HG03175 (cell line): Measurements from ENCODE around the gene BDP1.
"Not testable (repeated sequence)": the region's sequence is repeated elsewhere in the genome, so short reads cannot be mapped to it uniquely, and the experiment has no call there.

Experiments
- ATAC-seq: cut with Tn5 transposase; IDR thresholded peaks from one replicate; pipeline ENCODE4 v1.9.1; 2021; ENCODE audit warnings: mild to moderate bottlenecking, moderate library complexity; ENCODE audit not compliant: unreplicated experiment

Gene BDP1

DNA sequence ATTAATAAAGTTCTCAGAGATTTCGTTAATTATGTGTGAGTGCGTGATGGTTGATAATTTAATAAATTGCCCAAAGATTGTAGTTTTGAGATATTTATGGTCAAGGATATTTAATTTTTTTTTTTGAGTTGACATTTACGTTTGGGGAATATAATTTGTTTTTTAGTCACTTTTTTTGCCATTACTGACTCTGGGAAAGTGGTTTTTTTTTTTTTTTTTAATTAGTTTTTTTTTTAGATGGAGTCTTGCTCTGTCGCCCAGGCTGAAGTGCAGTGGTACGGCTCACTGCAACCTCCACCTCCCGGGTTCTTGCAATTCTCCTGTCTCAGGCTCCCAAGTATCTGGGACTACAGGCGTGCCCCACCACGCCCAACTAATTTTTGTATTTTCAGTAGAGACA, 1.7 kb downstream of the BDP1 start:
- no peak for ATAC-seq

- ATAC-seq, result no peak
Measured at GRCh38 chr5:71460693-71461092, 5.2 kb downstream of the BDP1 start.

DNA sequence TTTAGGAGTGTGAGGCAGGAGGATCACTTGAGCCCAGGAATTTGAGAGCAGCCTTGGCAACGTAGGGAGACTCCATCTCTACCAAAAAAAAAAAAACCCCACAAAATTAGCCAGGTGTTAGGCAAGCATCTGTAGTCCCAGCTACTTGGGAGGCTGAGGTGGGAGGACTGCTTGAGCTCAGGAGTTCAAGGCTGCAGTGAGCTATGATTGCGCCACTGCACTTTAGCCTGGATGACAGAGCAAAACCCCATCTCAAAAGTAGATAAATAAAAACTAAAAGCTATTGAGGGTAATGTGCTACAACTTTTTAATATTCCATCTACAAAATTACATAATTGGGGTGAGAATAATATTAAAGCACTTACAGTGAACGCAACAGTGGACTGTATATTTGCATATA, 5.9 kb downstream of the BDP1 start:
- no peak for ATAC-seq

- ATAC-seq, result no peak
Measured at GRCh38 chr5:71471193-71471592, 15.7 kb downstream of the BDP1 start.

GRCh38 chr5:71475788-71476384, 20.4 kb downstream of the BDP1 start:
- no peak for ATAC-seq

DNA sequence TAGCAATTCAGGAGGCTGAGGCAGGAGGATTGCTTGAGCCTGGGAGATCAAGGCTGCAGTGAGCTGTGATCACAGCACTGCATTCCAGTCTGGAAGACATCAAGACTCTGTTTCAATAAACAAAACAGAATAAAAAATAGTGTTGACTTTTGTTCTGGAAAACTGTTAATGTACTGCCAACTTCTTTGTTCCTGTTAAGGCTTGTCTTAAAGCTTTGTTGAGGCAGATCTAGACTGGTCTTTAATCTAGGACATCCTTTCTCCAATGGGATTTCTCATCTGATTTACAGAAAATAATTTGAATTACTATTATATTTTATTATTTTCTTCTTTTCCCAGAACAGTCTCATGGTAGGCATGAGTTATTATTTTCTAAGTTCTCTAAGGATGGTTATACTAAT, 26.0 kb downstream of the BDP1 start:
- no peak for ATAC-seq

- ATAC-seq, result no peak
Measured at GRCh38 chr5:71482132-71482531, 26.7 kb downstream of the BDP1 start.

GRCh38 chr5:71483355-71483754, 27.9 kb downstream of the BDP1 start:
- ATAC-seq, result no peak

DNA sequence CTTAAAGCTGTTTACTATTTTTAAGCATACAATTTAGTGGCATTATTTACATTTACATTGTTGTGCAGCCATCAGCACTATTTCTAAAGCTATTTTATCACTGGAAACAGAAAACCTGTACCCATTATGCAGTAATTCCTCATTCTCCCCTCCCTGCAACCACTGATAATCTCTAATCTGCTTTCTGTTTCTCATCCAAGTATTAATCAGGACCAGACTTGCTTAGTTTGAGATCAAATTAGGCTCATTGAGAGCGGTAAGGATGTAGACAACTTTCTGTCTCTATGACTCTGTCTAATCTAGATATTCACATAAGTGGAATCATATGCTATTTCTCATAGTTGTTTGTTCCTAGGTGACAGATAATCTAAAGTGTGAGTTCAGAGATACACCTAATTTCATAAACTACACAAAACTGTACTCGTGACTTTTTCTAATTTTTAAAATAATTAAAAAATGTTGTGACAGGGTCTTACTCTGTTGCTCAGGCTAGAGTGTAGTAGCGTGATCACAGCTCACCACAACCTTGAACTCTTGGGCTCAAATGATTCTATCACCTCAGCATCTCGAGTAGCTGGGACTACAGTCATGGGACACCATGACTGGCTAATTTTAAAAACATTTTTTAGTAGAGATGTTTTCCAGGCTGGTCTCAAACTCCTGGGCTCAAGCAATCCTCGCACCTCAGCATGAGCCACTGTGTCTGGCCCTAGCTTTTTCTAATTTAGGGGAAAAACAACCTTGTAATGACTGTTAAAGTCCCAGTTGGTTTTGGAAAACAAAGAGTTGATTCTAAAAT, 37.6 kb downstream of the BDP1 start:
- ATAC-seq, result no peak

GRCh38 chr5:71494202-71494601, 38.8 kb downstream of the BDP1 start:
- not testable (repeated sequence) for ATAC-seq

- not testable (repeated sequence) for ATAC-seq
Measured at GRCh38 chr5:71498756-71499155, 43.3 kb downstream of the BDP1 start.

DNA sequence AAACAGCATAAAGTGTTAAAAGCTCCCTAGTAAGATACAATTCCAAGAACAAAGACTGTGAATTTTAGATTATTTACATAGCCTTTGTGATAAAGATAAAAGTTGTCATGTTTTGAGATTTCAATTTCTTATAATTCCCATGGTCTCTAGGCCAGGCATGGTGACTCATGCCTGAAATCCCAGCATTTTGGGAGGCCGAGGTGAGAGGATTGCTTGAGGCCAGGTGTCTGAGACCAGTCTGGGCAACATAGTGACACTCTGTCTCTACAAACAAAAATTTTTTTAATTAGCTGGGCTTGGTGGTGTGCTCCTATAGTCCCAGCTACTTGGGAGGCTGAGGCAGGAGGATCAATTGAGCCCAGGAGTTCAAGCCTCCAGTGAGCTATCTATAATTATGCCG, 48.1 kb downstream of the BDP1 start:
- ATAC-seq, result no peak

DNA sequence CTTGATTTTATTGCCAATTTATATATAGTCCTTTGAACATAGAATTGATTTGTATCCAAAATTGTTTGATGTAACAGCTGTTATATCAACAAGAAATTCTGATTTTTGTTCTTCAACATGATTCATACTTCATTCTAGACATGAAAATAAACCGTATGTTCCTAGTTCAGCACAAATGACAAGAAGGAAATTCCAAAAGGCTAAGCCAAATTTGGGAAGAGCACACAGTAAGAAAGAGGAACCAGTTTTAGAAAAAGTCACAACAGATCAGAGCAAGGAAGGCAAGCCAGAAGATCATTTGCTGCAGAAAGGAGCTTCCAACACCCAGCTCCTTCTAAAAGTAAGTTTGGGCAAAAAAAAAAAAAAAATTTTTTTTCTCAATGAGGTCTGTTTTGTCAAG, 66.7 kb downstream of the BDP1 start:
- no peak for ATAC-seq

- not testable (repeated sequence) for ATAC-seq
Measured at GRCh38 chr5:71525611-71526010, 70.2 kb downstream of the BDP1 start.

- ATAC-seq, result no peak
Measured at GRCh38 chr5:71528206-71528605, 72.8 kb downstream of the BDP1 start.

DNA sequence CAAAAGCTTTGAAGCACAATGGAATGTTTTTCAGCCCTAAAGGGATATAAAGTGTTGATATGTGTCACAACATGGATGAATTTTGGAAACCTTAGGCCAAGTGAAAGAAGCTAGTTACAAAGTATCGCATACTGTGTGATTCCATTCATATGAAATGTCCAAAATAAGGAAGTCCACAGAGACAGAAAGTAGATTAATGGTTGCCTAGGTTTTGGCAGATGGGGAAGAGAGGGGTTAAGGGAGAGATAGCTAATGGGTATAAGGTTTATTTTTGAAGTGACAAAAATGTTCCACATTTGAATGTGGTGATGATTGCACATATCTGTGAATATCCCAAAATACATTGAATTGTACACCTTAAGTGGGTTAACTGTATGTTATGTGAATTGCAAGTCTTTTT, 74.2 kb downstream of the BDP1 start:
- no peak for ATAC-seq

DNA sequence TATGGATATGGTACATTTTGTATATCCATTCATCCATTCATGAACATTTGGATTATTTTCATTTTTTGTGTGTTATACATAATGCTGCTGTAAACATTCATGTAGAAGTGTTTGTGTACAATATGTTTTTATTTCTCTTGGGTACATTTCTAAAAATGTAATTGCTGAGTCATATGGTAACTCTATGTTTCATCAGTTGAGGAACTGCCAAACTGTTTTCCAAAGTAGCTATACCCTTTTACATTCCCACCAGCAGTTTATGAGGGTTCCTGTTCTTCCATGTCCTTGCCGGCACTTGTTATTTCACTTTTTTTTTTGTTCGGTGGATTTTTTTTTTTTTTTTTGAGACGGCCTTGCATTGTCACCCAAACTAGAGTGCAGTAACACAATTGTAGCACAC, 77.7 kb downstream of the BDP1 start:
- no peak for ATAC-seq

GRCh38 chr5:71533615-71534014, 78.2 kb downstream of the BDP1 start:
- peak; percentile 74 for ATAC-seq

DNA sequence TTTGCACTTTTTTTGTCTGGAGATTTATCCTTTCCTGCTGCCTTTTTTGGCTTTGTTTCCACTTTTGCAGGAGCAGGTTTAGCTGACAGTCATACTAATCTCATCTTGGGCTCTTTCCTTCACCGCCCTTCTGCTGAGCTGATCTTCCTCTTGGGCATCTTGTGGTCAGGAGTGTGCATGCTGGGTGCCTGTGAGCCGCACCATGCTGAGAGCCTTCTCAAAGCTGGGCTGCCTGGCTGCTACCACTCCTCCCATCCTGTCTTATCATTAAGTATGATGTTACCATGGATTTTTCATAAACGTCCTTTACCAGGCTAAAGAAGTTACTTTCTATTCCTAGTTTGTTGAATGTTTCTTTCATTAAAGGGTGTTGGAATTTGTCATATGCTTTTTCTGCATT, 82.2 kb downstream of the BDP1 start:
- ATAC-seq, result no peak

- not testable (repeated sequence) for ATAC-seq
Measured at GRCh38 chr5:71550885-71551284, 95.4 kb downstream of the BDP1 start.

DNA sequence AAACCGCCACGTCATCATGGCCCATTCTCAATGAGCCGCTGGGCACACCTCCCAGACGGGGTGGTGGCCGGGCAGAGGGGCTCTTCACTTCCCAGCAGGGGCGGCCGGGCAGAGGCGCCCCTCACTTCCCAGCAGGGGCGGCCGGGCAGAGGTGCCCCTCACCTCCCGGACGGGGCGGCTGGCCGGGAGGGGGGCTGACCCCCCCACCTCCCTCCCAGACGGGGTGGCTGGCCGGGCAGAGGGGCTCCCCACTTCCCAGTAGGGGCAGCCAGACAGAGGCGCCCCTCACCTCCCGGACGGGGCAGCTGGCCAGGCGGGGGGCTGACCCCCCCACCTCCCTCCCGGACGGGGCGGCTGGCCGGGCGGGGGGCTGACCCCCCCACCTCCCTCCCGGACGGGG, 96.1 kb downstream of the BDP1 start:
- not testable (repeated sequence) for ATAC-seq

DNA sequence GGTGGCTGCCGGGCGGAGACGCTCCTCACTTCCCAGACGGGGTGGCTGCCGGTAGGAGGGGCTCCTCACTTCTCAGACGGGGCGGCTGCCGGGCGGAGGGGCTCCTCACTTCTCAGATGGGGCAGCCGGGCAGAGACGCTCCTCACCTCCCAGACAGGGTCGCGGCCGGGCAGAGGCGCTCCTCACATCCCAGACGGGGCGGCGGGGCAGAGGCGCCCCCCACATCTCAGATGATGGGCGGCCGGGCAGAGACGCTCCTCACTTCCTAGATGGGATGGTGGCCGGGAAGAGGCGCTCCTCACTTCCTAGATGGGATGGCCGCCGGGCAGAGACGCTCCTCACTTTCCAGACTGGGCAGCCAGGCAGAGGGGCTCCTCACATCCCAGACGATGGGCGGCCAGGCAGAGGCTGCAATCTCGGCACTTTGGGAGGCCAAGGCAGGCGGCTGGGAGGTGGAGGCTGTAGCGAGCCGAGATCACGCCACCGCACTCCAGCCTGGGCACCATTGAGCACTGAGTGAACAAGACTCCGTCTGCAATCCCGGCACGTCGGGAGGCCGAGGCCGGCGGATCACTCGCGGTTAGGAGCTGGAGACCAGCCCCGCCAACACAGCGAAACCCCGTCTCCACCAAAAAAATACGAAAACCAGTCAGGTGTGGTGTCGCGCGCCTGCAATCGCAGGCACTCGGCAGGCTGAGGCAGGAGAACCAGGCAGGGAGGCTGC, 96.7 kb downstream of the BDP1 start:
- not testable (repeated sequence) for ATAC-seq
